Aorta (tissue), 5 donors: Measurements from ENCODE around the gene GPR3. TPM values are rescaled to one million over a fixed set of nuclear protein-coding genes. Genes with fewer than 3 reads are reported as not detected.

Source experiments
- ATAC-seq: fragments of 200-7000 bp; cut with Tn5 transposase; one replicate; pipeline ENCODE4 v1.9.1; 2022; ENCODE audit warnings: moderate library complexity; ENCODE audit not compliant: low FRiP score
- DNase-seq, 2 donors: peaks; one replicate each; pipeline ENCODE4 v3.0.0-alpha.2; 2020
- H3K27ac ChIP-seq, 2 donors: one replicate each; pipeline ENCODE4 v1.5.1; 2013; ENCODE audit warnings: low read length in 2 of 2, mild to moderate bottlenecking in 2 of 2, moderate library complexity in 2 of 2, control low read depth in 1 of 2, inconsistent platforms in 1 of 2, low read depth in 1 of 2
- H3K27me3 ChIP-seq, 2 donors: one replicate each; pipeline ENCODE4 v1.6.1; 2013; ENCODE audit warnings: control low read depth in 1 of 2, low read length in 1 of 2, mild to moderate bottlenecking in 1 of 2, moderate library complexity in 1 of 2; ENCODE audit not compliant: insufficient read depth in 2 of 2, control insufficient read depth in 1 of 2
- H3K36me3 ChIP-seq, 2 donors: one replicate each; pipeline ENCODE4 v1.6.1; 2013; ENCODE audit warnings: control low read depth in 1 of 2, low read length in 1 of 2, mild to moderate bottlenecking in 1 of 2; ENCODE audit not compliant: insufficient read depth in 2 of 2, control insufficient read depth in 1 of 2
- H3K4me1 ChIP-seq, 2 donors: one replicate each; pipeline ENCODE4 v1.6.1; 2013; ENCODE audit warnings: low read length in 2 of 2, control low read depth in 1 of 2, mild to moderate bottlenecking in 1 of 2, moderate library complexity in 1 of 2; ENCODE audit not compliant: insufficient read depth in 2 of 2, control insufficient read depth in 1 of 2
- H3K4me3 ChIP-seq, 2 donors: one replicate each; pipeline ENCODE4 v1.5.1; 2013; ENCODE audit warnings: low read length in 2 of 2, control low read depth in 1 of 2, mild to moderate bottlenecking in 1 of 2
- H3K9me3 ChIP-seq: one replicate; pipeline ENCODE4 v1.6.1; 2013; ENCODE audit warnings: mild to moderate bottlenecking, low read length; ENCODE audit not compliant: control insufficient read depth
- WGBS, 2 donors: extraction: QIAGEN DNeasy Blood & Tissue Kit; methylation state at CpG; one replicate each; pipeline ENCODE4 v1.1.7; 2013; 5-methylcytosine and 5-hydroxymethylcytosine counted together
- intact Hi-C, 2 donors: fragments of 100-400 bp; cut with DNase I; formaldehyde crosslinking; loops; one replicate each; pipeline versions ENCODE4 v1.14.2 to v1.15.0; 2022
- polyA plus RNA-seq, 2 donors: library from polyadenylated mRNA; stranded (reverse); fragments of 200-250 nt; gene quantifications; one replicate each; pipeline ENCODE4 v1.2.3, GENCODE V29; 2013
- total RNA-seq, 2 donors: library from RNA; stranded (reverse); fragmentation: NEBNext Ultra II Directional; extraction: Animal tissue kit (Norgen Biotek cat#: 25700); gene quantifications; one replicate each; pipeline ENCODE4 v1.2.1, GENCODE V29; 2021
- donor health status: healthy with polysubstance abuse.
- donor health status: Bipolar disorder and iron deficiency.
- donor health status: DM: no; HTN: no; CAD: no.
- donor health status: DM: no; HTN: no; CAD: no.
- donor health status: DM: yes; HTN: yes; CAD: no.

The GPR3 gene
- total and polyA plus RNA-seq, 4 donors: 0.20 to 0.93 (median 0.68) TPM; not detected in 1

DNA sequence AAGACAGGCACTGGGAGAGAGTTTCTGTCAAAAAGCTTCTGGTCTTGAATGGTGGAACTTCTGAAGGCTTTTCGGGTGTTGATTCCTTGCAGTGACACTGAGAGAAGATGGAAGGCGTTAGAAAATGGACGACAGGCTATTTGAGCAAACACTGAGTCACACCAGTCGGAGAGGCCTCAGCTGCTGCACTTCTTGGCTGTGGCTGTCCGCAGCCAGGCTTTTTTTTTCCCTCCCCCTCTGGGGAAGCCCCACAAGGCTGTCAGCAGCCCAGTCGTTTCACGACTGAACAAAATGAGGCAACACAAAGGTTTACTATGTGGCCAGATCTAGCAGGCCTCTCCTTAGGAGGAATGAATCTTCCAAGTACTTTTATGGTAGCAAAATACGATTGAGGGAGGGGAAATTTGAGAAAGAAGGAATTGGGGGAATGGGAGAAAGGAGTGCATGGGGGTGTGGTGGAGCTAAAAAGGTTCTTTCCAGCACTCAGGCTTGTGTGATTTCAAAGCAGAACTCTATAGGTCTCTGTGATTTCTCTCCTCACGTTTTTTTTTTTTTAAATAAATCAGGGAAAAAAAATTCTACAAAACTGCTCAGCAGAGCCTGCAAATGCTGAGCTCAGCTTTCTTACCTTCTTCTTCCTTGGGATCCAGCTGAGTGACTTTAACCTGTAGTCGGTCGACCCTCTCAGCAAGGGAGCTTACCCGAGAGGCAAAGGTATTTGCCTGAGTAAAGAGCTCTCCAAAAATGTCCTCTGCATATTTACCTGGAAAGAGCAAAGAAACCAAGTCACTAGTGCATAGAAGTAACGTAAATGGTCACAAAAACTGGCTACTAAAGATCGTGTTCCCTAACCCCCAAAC, 26.1 kb downstream of the GPR3 start:
- Histone ChIP-seq H3K9me3 (no peaks in the 10 kb centered on the region), H3K27me3 (no peaks in the 10 kb centered on the region), H3K4me3 (no peak overlapping the region), H3K4me1 (no peaks in the 10 kb centered on the region), H3K36me3 (peaks cover 8 to 18% of the 10 kb centered on the region in 2 donors), H3K27ac (peak overlapping the region in 1 of 2 donors; percentile 32)
- peak; percentile 84 to 86 for DNase-seq
- WGBS, 2 donors: 20 to 22% methylated on average over 14 of the region's 14 CpGs
- intact Hi-C loops: loop anchor here in 1 of 2 donors (5.0 kb wide), 2 partner anchors 134 to 184 kb away; partner anchors contain the start of gene AHDC1
- peak; percentile 91 for ATAC-seq

GRCh38 chr1:27423709-27424108, 31.3 kb downstream of the GPR3 start:
- ATAC-seq (no peak), DNase-seq (no peak)
- H3K4me1 ChIP-seq: peaks cover 0 to 1% of the 10 kb centered on the region in 2 donors
- H3K9me3 ChIP-seq: no peaks in the 10 kb centered on the region
- intact Hi-C loops: no loop called here
- 77 to 78% methylated on average over 4 of the region's 4 CpGs for WGBS, 2 donors
- H3K27ac ChIP-seq: no peak overlapping the region
- H3K4me3 ChIP-seq: no peak overlapping the region
- H3K27me3 ChIP-seq: no peaks in the 10 kb centered on the region
- peaks cover 0 to 1% of the 10 kb centered on the region in 2 donors for H3K36me3 ChIP-seq

- DNase-seq: no peak
- intact Hi-C loops: loop anchor here in 1 of 2 donors (5.0 kb wide), 1 partner anchor 60 kb away; no protein-coding TSS in a partner anchor
- no peaks in the 10 kb centered on the region for H3K9me3 ChIP-seq
- no peaks in the 10 kb centered on the region for H3K27me3 ChIP-seq
- ATAC-seq: no peak
- WGBS, 2 donors: 56 to 61% methylated on average over 2 of the region's 2 CpGs
- no peak overlapping the region for H3K4me3 ChIP-seq
- peaks cover 0 to 1% of the 10 kb centered on the region in 2 donors for H3K36me3 ChIP-seq
- H3K4me1 ChIP-seq: peaks cover 4 to 6% of the 10 kb centered on the region in 2 donors
- H3K27ac ChIP-seq: peak overlapping the region in 1 of 2 donors; percentile 59
Measured at GRCh38 chr1:27427329-27427728, 34.9 kb downstream of the GPR3 start.

DNA sequence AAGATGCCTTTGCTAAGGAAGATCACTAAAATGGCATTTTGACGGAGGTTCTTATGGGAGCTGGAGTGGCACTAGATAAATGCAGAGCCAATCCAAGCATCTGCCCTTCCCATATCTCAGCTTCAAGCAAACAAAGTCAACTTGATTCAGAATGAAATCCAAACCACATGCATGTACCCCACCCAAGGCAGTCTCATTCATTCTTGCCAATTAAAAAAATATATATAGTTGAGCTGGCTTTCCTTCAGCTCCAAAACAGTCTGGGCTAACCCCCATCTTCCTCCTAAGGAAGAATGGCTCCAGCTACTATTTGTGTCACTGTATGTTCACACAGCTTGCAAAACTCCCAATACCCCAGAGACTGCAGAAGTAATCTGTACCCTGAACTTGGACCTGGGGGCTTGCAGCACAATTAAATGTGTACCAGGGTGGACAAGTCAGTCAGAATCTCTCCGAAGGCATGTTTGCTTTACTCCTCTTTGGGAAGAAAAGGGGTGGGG, 35.4 kb downstream of the GPR3 start:
- DNase-seq: no peak
- Histone ChIP-seq H3K27me3 (no peaks in the 10 kb centered on the region), H3K4me3 (peak overlapping the region in 1 of 2 donors; percentile 14), H3K36me3 (peaks cover 0 to 1% of the 10 kb centered on the region in 2 donors), H3K9me3 (no peaks in the 10 kb centered on the region), H3K4me1 (peaks cover 4 to 6% of the 10 kb centered on the region in 2 donors), H3K27ac (peak overlapping the region in 1 of 2 donors; percentile 90)
- no peak for ATAC-seq
- WGBS, 2 donors: 29 to 43% methylated on average over 2 of the region's 2 CpGs
- intact Hi-C loops: loop anchor here in 1 of 2 donors (5.0 kb wide), 1 partner anchor 59 kb away; no protein-coding TSS in a partner anchor

- Histone ChIP-seq H3K4me1 (peaks cover 6% of the 10 kb centered on the region in 2 donors), H3K4me3 (peak overlapping the region in 1 of 2 donors; percentile 14), H3K27me3 (no peaks in the 10 kb centered on the region), H3K36me3 (peaks cover 0 to 1% of the 10 kb centered on the region in 2 donors), H3K27ac (peak overlapping the region in 1 of 2 donors; percentile 90), H3K9me3 (no peaks in the 10 kb centered on the region)
- ATAC-seq (peak; percentile 45), DNase-seq (no peak)
- intact Hi-C loops: loop anchor here in 1 of 2 donors (5.0 kb wide), 1 partner anchor 59 kb away; no protein-coding TSS in a partner anchor
- 18 to 19% methylated on average over 14 to 17 of the region's 17 CpGs for WGBS, 2 donors
Measured at GRCh38 chr1:27428316-27429028, 36.0 kb downstream of the GPR3 start.

DNA sequence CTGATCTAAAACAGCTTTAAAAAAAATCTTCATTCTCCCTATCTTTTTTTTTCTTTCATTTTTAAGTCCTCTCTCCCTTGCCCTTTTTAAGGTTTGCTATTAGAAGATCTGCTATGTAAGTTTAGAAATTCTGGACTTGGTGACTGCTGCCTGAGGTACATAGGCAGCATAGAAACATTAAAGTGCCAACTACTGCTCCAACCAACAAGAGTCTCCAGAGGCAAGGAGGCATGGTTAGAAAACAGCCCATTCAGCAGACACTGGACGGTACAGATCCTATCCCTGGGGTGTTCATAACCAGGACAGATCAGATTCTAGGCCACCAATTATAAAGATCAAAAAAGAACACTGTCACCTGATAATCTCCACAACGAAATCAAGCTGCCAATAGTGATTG, 36.6 kb downstream of the GPR3 start:
- H3K4me1 ChIP-seq: peaks cover 6 to 8% of the 10 kb centered on the region in 2 donors
- intact Hi-C loops: loop anchor here in 1 of 2 donors (5.0 kb wide), 1 partner anchor 58 kb away; no protein-coding TSS in a partner anchor
- no peak overlapping the region for H3K4me3 ChIP-seq
- no peak for DNase-seq
- peaks cover 0 to 1% of the 10 kb centered on the region in 2 donors for H3K36me3 ChIP-seq
- H3K9me3 ChIP-seq: no peaks in the 10 kb centered on the region
- WGBS, 2 donors: 14 to 20% methylated on average over 2 of the region's 2 CpGs
- peak overlapping the region in 1 of 2 donors; percentile 71 for H3K27ac ChIP-seq
- peak; percentile 8 for ATAC-seq
- no peaks in the 10 kb centered on the region for H3K27me3 ChIP-seq

DNA sequence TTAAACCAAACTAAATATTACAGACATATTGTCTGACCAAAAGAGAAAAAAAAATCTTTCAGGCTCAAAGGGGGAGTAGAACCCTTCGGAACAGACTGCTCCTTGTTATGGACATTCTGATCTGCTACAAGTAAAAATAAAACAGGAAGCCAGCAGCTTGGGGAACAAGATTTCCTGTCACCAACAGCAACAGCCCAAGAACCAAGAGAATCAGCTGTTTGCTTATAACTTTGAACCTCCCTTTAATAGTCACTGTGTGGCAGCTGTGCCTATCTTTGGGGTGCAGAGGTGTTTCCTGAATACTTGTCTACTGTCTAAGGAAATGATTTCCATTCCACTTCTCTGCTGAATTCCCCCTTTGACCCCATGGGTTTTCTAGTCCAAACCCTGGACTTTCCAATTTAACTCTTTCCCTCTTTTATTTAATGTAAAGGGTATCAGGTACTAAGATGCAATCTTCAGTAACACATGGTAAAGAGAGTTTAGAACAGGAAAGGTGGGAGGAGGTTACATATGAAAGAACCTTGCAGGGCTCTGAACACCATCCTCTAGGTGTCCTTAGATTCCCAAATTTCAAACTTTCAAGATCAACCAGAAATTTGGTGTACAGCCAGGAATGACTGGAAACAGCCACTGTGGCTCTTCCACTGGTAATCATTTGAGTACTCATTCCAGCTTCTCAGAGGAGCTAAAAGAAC, 38.6 kb downstream of the GPR3 start:
- Histone ChIP-seq H3K27me3 (no peaks in the 10 kb centered on the region), H3K4me3 (no peak overlapping the region), H3K36me3 (peaks cover 0 to 1% of the 10 kb centered on the region in 2 donors), H3K27ac (peak overlapping the region in 1 of 2 donors; percentile 76), H3K4me1 (peaks cover 12 to 20% of the 10 kb centered on the region in 2 donors), H3K9me3 (no peaks in the 10 kb centered on the region)
- WGBS, 2 donors: 0 to 2% methylated on average over 1 of the region's 1 CpG
- DNase-seq (no peak), ATAC-seq (no peak)
- intact Hi-C loops: no loop called here

DNA sequence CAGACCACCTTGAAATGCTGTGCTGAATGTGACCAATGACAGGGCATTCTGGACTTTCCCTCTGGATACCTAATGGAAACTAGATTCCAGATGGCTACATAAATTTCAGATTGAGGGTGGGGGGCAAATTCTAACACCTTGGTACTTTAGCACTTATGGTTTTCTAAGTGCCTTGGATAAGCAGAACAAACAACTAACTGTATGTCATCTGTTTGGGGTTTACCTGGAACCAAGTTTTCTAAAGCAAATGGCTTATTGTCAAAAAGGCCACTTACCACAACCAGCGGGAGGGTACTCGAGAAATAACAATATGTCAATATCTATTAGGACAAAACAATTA, 39.1 kb downstream of the GPR3 start:
- 95 to 97% methylated on average over 2 of the region's 2 CpGs for WGBS, 2 donors
- ATAC-seq (no peak), DNase-seq (no peak)
- intact Hi-C loops: no loop called here
- Histone ChIP-seq H3K27ac (peak overlapping the region in 1 of 2 donors; percentile 76), H3K4me1 (peaks cover 14 to 20% of the 10 kb centered on the region in 2 donors), H3K4me3 (no peak overlapping the region), H3K27me3 (no peaks in the 10 kb centered on the region), H3K36me3 (peaks cover 0 to 1% of the 10 kb centered on the region in 2 donors), H3K9me3 (no peaks in the 10 kb centered on the region)
